Stimulated activated CD8-positive, alpha-beta memory T cell treated with anti-CD3 and anti-CD28 coated beads, Interleukin-15, amount 100 ng/mL, for 1 hour (primary cell): Measurements from ENCODE around the gene ZNF571.

Source experiments
- DNase-seq: peaks from one replicate; pipeline ENCODE4 v3.0.0-alpha.2; 2020; ENCODE audit warnings: low read depth

Gene ZNF571

DNA sequence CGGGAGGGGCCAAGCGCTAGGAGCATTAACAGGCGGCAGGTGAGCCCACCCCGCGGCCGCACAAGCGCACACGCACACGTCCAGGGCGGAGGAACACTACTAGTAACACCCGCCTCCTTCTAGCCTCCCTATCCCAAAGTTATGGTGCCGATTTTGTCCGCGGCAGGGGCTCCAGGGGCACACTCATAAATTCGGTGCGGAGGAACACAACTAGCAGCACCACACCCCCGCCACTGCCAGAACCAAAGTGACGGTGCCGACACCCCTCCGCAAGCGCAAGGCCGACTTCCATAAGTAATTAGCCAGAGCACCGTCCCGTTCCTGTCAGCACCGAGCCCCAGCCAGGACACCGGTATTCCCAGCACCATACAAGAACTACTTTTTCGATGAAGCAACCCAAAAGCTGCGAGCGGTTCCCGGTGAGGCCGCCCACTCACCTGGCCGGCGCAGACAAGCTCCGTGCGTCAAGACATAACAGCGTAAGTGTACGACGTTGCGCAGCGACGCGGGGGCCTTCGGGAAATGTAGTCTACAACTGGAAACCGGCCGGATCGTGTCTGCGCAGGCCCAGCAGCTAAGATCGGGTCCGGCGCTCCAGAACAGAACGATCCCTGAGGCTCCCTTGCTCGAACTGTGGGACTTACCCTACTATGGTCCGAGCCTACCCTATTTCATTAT lies at the start of gene ZNF571, which contains the start of gene ZNF540:
Gene ZNF571, minus strand, starts transcription at position 489 of the 678 bp plus-strand sequence. CDS start 8,116 bp downstream, outside the sequence.
Gene ZNF540, plus strand, starts transcription at position 573 of the 678 bp plus-strand sequence. CDS start 3,572 bp downstream, outside the sequence.
- peak; percentile 89 for DNase-seq

GRCh38 chr19:37635076-37636056 lies 40.8 kb upstream of the ZNF571 start:
- DNase-seq = no peak

GRCh38 chr19:37594982-37595382 lies 390 bp upstream of the ZNF571 start:
- peak; percentile 16 for DNase-seq

DNA sequence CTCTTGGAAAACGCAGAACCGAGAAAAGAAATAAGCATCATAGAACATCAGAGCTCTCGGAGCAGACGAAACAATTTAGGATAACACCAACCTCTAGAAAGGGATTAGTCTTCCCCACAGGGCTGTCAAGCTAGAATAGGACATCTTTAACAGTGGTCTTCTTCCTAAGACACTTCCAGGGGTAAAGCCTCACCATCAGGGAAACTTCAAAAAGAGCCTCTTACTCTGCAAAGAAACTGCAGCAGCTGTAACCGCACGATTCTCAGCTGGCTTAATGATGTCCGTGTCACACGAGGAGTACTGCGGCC lies 642 bp downstream of the ZNF571 start:
- no peak for DNase-seq

GRCh38 chr19:37583340-37583739 lies 11.3 kb downstream of the ZNF571 start:
- DNase-seq = no peak

DNA sequence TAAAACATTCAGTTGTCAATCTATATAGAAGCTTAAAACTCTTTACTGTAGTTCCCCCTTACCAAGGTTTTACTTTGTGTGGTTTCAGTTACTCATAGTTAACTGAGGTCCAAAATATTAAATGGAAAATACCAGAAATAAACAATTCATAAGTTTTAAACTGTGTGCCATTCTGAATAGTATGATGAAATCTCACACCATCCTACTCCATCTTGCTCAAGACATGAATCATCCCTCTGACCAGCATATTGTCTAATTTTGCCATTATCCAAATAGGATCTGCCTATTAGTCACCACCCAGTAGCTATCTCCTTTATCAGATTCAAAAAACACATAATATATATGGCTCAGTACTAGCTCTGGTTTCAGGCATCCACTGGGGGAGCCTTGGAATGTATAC lies 22.4 kb downstream of the ZNF571 start:
- DNase-seq = no peak

DNA sequence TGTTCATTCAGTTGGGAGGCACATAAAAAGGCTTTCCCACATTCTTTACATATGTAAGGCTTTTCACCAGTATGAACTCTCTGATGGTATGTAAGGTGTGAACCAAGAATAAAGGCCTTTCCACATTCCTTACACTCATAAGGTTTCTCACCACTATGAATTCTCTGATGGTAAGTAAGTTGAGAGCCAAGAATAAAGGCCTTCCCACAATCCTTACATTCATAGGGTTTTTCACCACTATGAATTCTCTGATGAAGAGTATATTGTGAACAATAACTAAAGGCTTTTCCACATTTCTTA lies 29.3 kb downstream of the ZNF571 start:
- no peak for DNase-seq

- no peak for DNase-seq
These were observed 29.8 kb downstream of the ZNF571 start for GRCh38 chr19:37564624-37565369.

DNA sequence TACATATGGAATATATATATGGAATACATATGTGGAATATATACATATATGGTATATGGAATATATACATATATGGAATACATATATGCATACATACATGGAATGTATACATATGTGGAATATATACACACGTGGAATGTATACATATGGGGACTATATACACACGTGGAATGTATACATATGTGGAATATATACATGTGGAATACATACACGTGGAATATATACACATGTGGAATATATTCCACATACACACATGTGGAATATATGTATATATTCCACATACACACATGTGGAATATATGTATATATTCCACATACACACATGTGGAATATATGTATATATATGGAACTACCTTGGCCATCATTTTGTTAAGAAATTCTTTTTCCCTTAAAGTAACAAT lies 31.1 kb downstream of the ZNF571 start:
- no peak for DNase-seq

GRCh38 chr19:37551129-37551993 lies 43.2 kb downstream of the ZNF571 start:
- peak; percentile 3 for DNase-seq

GRCh38 chr19:37537391-37537947 lies 57.1 kb downstream of the ZNF571 start:
- DNase-seq = no peak

DNA sequence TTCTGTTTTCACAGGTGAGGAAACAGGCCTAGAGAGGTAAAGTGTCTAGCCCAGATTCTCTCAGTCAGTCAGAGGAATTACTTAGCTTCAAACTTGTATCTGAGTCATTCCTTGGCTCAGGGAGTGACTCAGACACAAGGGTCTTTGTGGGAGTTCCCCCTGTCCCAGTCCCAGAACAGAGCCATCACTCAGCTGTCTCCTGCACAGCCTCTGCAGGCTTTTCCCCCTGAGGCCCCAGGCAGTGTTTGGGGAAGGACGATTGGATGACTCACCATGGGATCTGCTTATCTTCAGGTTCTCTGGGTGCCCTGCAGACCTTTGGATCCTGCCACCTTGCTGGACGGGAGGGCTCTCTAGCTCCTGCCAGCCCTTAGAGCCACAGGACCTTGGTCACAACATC lies 74.7 kb downstream of the ZNF571 start:
- no peak for DNase-seq
